ENCODE results near the gene ZBTB20. TPM values are rescaled to one million over a fixed set of nuclear protein-coding genes. Genes with fewer than 3 reads are reported as not detected.

Gene ZBTB20
- total and polyA plus RNA-seq, 12 donors: 0.57 to 105 (median 86.8) TPM

GRCh38 chr3:114557791-114558190 lies 589.3 kb downstream of the ZBTB20 start:
- Histone ChIP-seq H3K4me3 (no peak overlapping the region), H3K27ac (peak overlapping the region in 3 of 10 donors; percentile 41 to 78 (median 74)), H3K36me3 (no peaks in the 10 kb centered on the region), H3K9me3 (peaks cover 0 to 10% (median 0%) of the 10 kb centered on the region in 11 donors), H3K27me3 (no peaks in the 10 kb centered on the region), H3K4me1 (peaks cover 0 to 50% (median 43%) of the 10 kb centered on the region in 9 donors)
- no peak for ATAC-seq
- no peak for DNase-seq
- intact Hi-C loops (cut with DNase I): no loop called here
- TF ChIP-seq, protein P1, sequence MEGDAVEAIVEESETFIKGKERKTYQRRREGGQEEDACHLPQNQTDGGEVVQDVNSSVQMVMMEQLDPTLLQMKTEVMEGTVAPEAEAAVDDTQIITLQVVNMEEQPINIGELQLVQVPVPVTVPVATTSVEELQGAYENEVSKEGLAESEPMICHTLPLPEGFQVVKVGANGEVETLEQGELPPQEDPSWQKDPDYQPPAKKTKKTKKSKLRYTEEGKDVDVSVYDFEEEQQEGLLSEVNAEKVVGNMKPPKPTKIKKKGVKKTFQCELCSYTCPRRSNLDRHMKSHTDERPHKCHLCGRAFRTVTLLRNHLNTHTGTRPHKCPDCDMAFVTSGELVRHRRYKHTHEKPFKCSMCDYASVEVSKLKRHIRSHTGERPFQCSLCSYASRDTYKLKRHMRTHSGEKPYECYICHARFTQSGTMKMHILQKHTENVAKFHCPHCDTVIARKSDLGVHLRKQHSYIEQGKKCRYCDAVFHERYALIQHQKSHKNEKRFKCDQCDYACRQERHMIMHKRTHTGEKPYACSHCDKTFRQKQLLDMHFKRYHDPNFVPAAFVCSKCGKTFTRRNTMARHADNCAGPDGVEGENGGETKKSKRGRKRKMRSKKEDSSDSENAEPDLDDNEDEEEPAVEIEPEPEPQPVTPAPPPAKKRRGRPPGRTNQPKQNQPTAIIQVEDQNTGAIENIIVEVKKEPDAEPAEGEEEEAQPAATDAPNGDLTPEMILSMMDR (IDR thresholded peaks at IDR 0.05): no peak

DNA sequence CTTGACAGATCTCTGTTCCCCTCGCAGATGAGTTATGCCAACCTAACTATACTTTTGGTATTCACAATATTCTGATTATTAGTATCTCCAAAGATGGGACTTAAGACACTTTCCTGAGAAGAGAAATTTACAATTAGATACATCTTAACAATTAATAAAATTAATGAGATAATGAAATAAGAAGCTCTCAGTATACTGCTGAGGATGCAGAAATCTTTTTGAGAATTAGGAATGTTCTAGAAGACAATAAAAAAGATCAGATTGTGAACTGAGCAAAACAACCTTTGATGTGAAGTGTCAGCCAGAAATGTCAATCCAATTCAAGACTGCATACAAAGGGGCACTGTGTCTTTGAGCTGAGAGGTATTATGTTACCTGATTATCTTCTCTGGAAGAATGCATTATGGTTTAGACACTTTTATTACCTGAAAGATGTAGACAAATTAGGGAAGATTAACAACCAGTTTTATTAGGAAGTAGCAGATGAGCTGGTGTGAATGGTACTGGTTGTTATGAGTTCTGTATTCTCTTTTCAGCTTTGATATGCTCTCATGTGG lies 590.4 kb downstream of the ZBTB20 start:
- intact Hi-C loops (cut with DNase I): no loop called here
- DNase-seq (no peak), ATAC-seq (no peak)
- H3K4me3 ChIP-seq: no peak overlapping the region
- H3K4me1 ChIP-seq: peaks cover 0 to 51% (median 37%) of the 10 kb centered on the region in 9 donors
- no peaks in the 10 kb centered on the region for H3K36me3 ChIP-seq
- H3K27ac ChIP-seq: peak overlapping the region in 1 of 10 donors; percentile 74
- TF ChIP-seq, protein P1 (IDR thresholded peaks at IDR 0.05): no peak
- no peaks in the 10 kb centered on the region for H3K27me3 ChIP-seq
- peaks cover 0 to 7% (median 0%) of the 10 kb centered on the region in 11 donors for H3K9me3 ChIP-seq
- 92 to 100% methylated on average over 1 of the region's 1 CpG for WGBS, 2 donors

- no peaks in the 10 kb centered on the region for H3K9me3 ChIP-seq
- H3K4me1 ChIP-seq: peaks cover 0 to 55% (median 37%) of the 10 kb centered on the region in 9 donors
- WGBS, 2 donors: 31 to 33% methylated on average over 1 of the region's 1 CpG
- TF ChIP-seq, protein P1 (IDR thresholded peaks at IDR 0.05): no peak
- DNase-seq: no peak
- intact Hi-C loops (cut with DNase I): no loop called here
- H3K4me3 ChIP-seq: no peak overlapping the region
- H3K36me3 ChIP-seq: no peaks in the 10 kb centered on the region
- no peaks in the 10 kb centered on the region for H3K27me3 ChIP-seq
- H3K27ac ChIP-seq: peak overlapping the region in 5 of 10 donors; percentile 15 to 64 (median 42)
- ATAC-seq: no peak
These were observed 592.4 kb downstream of the ZBTB20 start for GRCh38 chr3:114554731-114555130.

DNA sequence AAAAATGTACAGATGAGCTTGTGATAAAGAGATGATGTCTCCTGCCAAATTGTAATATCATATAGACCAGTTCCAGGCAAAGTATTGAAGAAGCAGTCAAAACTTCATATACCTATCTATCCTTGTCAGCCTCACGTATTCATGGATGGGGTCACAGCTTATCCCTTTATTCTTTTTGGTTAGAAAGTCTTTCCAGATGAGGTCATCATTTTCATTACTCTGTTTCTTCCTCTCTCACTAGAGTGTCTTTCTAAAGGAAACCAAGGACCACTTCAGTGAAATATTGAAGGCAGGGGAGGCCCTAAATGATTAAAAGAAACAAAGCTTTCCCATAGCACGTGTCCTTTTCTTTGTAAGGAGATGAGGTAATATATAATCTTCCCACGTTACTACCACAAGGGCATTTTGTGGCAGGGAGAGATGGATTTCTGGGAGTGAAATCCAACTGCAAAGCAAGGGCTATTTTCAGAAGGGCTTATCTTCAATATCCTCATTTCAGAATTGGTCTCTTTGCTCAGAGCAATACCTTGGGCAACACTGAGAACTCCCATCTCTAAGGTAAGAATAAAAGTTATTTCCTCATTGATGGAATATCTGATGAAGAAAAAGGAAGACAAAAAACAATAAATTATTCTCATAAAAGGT lies 593.0 kb downstream of the ZBTB20 start:
- peak overlapping the region in 7 of 10 donors; percentile 2 to 64 (median 30) for H3K27ac ChIP-seq
- TF ChIP-seq, protein P1 (IDR thresholded peaks at IDR 0.05): no peak
- WGBS, 2 donors: 36 to 41% methylated on average over 3 of the region's 3 CpGs
- H3K36me3 ChIP-seq: no peaks in the 10 kb centered on the region
- intact Hi-C loops (cut with DNase I): no loop called here
- H3K27me3 ChIP-seq: no peaks in the 10 kb centered on the region
- no peak overlapping the region for H3K4me3 ChIP-seq
- no peak for DNase-seq
- ATAC-seq: peak in 5 of 8 donors; percentile 45 to 61 (median 58)
- H3K4me1 ChIP-seq: peaks cover 0 to 55% (median 37%) of the 10 kb centered on the region in 9 donors
- H3K9me3 ChIP-seq: no peaks in the 10 kb centered on the region

Measured in heart right ventricle (tissue), 16 donors.